A549 (cell line): ENCODE measurements around the gene MPP2.

Experiments used
- ATOH8 ChIP-seq: fragments of 250-450 bp; sonication (Bioruptor Pico); IDR thresholded peaks from 2 replicates; pipeline ENCODE4 v1.5.0; 2020; ENCODE audit warnings: low read depth, mild to moderate bottlenecking, moderate library complexity
- BHLHE40 ChIP-seq: IDR thresholded peaks from 2 replicates; pipeline ENCODE4 v1.6.1; 2012; ENCODE audit warnings: low read depth, low read length, inconsistent platforms
- CTCF ChIP-seq: fragments of >200 bp; sonication (Bioruptor Twin); formaldehyde crosslinking; IDR thresholded peaks from 3 replicates; pipeline ENCODE4 v1.5.1; 2016
- ESRRA ChIP-seq: fragments of 150-350 bp; IDR thresholded peaks from 2 replicates; pipeline ENCODE4 v1.6.1; 2014; ENCODE audit warnings: mild to moderate bottlenecking, low read length, borderline replicate concordance
- GATA3 ChIP-seq: IDR thresholded peaks from 2 replicates; pipeline ENCODE4 v1.6.1; 2012; ENCODE audit warnings: borderline replicate concordance
- HOXB5 ChIP-seq: fragments of 250-450 bp; sonication (Bioruptor Pico); IDR thresholded peaks from 2 replicates; pipeline ENCODE4 v1.5.0; 2020; ENCODE audit warnings: mild to moderate bottlenecking, moderate library complexity
- MAFK ChIP-seq: fragments of 450-650 bp; IDR thresholded peaks from 2 replicates; pipeline ENCODE4 v1.6.1; 2014; ENCODE audit not compliant: partially characterized antibody
- MAZ ChIP-seq: fragments of 150-350 bp; IDR thresholded peaks from 2 replicates; pipeline ENCODE4 v1.6.1; 2014; ENCODE audit warnings: antibody characterized with exemption, low read depth, low read length, borderline replicate concordance
- PHF8 ChIP-seq: fragments of 200-600 bp; sonication (generic); IDR thresholded peaks from 2 replicates; pipeline ENCODE4 v1.6.1; 2016; ENCODE audit warnings: low read depth, mild to moderate bottlenecking, antibody characterized with exemption, moderate library complexity, borderline replicate concordance
- POLR2A ChIP-seq: IDR thresholded peaks from 2 replicates; pipeline ENCODE4 v1.6.1; 2012; ENCODE audit warnings: mild to moderate bottlenecking, low read length
- RAD21 ChIP-seq, 2 experiments: fragments of >200 bp in 1 of 2; sonication (Bioruptor Twin) in 1 of 2; formaldehyde crosslinking in 1 of 2; IDR thresholded peaks in 1 of 2; conservative IDR thresholded peaks in 1 of 2; 2 replicates in 1 of 2; 3 replicates in 1 of 2; pipeline ENCODE4 v1.6.1; 2012 to 2018; ENCODE audit warnings: inconsistent platforms in 1 of 2
- RCOR1 ChIP-seq: fragments of 150-350 bp; IDR thresholded peaks from 2 replicates; pipeline ENCODE4 v1.6.1; 2014; ENCODE audit warnings: antibody characterized with exemption, low read length, low read depth
- TF ChIP-seq, protein P1 (sequence below): fragments of 200-600 bp; sonication (generic); IDR thresholded peaks from 2 replicates; pipeline ENCODE4 v1.6.1; 2016; ENCODE audit warnings: antibody characterized with exemption, mild to moderate bottlenecking, moderate library complexity
- TF ChIP-seq, protein P2 (sequence below): IDR thresholded peaks from 2 replicates; pipeline ENCODE4 v1.6.1; 2012

GRCh38 chr17:43825567-43825966 lies 81.8 kb downstream of the MPP2 start:
- no peak for TF ChIP-seq PHF8
- TF ChIP-seq POLR2A = no peak
- TF ChIP-seq, protein P1, sequence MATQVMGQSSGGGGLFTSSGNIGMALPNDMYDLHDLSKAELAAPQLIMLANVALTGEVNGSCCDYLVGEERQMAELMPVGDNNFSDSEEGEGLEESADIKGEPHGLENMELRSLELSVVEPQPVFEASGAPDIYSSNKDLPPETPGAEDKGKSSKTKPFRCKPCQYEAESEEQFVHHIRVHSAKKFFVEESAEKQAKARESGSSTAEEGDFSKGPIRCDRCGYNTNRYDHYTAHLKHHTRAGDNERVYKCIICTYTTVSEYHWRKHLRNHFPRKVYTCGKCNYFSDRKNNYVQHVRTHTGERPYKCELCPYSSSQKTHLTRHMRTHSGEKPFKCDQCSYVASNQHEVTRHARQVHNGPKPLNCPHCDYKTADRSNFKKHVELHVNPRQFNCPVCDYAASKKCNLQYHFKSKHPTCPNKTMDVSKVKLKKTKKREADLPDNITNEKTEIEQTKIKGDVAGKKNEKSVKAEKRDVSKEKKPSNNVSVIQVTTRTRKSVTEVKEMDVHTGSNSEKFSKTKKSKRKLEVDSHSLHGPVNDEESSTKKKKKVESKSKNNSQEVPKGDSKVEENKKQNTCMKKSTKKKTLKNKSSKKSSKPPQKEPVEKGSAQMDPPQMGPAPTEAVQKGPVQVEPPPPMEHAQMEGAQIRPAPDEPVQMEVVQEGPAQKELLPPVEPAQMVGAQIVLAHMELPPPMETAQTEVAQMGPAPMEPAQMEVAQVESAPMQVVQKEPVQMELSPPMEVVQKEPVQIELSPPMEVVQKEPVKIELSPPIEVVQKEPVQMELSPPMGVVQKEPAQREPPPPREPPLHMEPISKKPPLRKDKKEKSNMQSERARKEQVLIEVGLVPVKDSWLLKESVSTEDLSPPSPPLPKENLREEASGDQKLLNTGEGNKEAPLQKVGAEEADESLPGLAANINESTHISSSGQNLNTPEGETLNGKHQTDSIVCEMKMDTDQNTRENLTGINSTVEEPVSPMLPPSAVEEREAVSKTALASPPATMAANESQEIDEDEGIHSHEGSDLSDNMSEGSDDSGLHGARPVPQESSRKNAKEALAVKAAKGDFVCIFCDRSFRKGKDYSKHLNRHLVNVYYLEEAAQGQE = no peak
- TF ChIP-seq CTCF = no peak
- TF ChIP-seq ESRRA = no peak
- TF ChIP-seq, protein P2, sequence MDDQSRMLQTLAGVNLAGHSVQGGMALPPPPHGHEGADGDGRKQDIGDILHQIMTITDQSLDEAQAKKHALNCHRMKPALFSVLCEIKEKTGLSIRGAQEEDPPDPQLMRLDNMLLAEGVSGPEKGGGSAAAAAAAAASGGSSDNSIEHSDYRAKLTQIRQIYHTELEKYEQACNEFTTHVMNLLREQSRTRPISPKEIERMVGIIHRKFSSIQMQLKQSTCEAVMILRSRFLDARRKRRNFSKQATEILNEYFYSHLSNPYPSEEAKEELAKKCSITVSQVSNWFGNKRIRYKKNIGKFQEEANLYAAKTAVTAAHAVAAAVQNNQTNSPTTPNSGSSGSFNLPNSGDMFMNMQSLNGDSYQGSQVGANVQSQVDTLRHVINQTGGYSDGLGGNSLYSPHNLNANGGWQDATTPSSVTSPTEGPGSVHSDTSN = no peak
- TF ChIP-seq BHLHE40 = no peak
- no peak for TF ChIP-seq RAD21 (conservative IDR thresholded peaks at IDR 0.05 in 1 of 2, IDR thresholded peaks at IDR 0.05 in 1 of 2)
- TF ChIP-seq MAFK = no peak
- no peak for TF ChIP-seq MAZ
- no peak for TF ChIP-seq RCOR1
- no peak for TF ChIP-seq GATA3
- no peak for TF ChIP-seq ATOH8
- TF ChIP-seq HOXB5 (CRISPR knock-in tag) = no peak
